SK-N-SH (cell line): ENCODE data around the gene GPR27. TPM values are rescaled to one million over a fixed set of nuclear protein-coding genes. Genes with fewer than 3 reads are reported as not detected.

Experiments
- CTCF ChIA-PET: fragments of 300-600, 350-600 bp; formaldehyde crosslinking; extraction: SDS; loops from one replicate; lab custom pipeline; 2021; lab: Yijun Ruan, JAX
- POLR2A ChIA-PET: fragments of 350-600 bp; sonication (Branson Sonifier 250); formaldehyde crosslinking; extraction: SDS; loops from one replicate; lab custom pipeline; 2020; ENCODE audit warnings: antibody characterized with exemption, inconsistent platforms; lab: Yijun Ruan, JAX
- DNase-seq: peaks from one replicate; pipeline ENCODE4 v3.0.0; 2012
- H2AFZ ChIP-seq: fragments of 200-600 bp; sonication (generic); 2 replicates; pipeline ENCODE4 v1.8.1; 2016; ENCODE audit warnings: antibody characterized with exemption, mild to moderate bottlenecking, low read depth
- H3F3A ChIP-seq: fragments of 200-600 bp; sonication (generic); replicated peaks from 2 replicates; pipeline ENCODE3; 2016; ENCODE audit warnings: antibody characterized with exemption, mild to moderate bottlenecking; ENCODE audit not compliant: insufficient read depth
- H3K27ac ChIP-seq, 2 experiments: fragments of 200-500 bp in 1 of 2; fragments of 200-600 bp in 1 of 2; sonication (Bioruptor generic) in 1 of 2; sonication (generic), shearing (Covaris generic) in 1 of 2; 2 replicates each; pipeline versions ENCODE4 v1.5.1 to v1.6.1; 2014 to 2016; ENCODE audit warnings: low read depth in 2 of 2, inconsistent platforms in 1 of 2, low read length in 1 of 2, mild to moderate bottlenecking in 1 of 2, mixed read lengths in 1 of 2
- H3K27me3 ChIP-seq: fragments of 200-600 bp; sonication (generic), shearing (Covaris generic); 2 replicates; pipeline ENCODE4 v1.6.1; 2016; ENCODE audit warnings: mixed run types; ENCODE audit not compliant: insufficient read depth
- H3K36me3 ChIP-seq, 2 experiments: fragments of 200-500 bp in 1 of 2; fragments of 200-600 bp in 1 of 2; sonication (Bioruptor generic) in 1 of 2; sonication (generic) in 1 of 2; replicated peaks in 1 of 2; 2 replicates each; pipeline versions ENCODE3 to v1.5.1; 2014 to 2016; ENCODE audit warnings: low read length in 1 of 2, mild to moderate bottlenecking in 1 of 2; ENCODE audit not compliant: insufficient read depth in 2 of 2, control insufficient read depth in 1 of 2
- H3K4me1 ChIP-seq, 2 experiments: fragments of 200-500 bp in 1 of 2; fragments of 200-600 bp in 1 of 2; sonication (Bioruptor generic) in 1 of 2; sonication (generic), shearing (Covaris generic) in 1 of 2; 2 replicates each; pipeline versions ENCODE4 v1.5.1 to v1.6.1; 2014 to 2016; ENCODE audit warnings: low read depth in 1 of 2, low read length in 1 of 2, mixed run types in 1 of 2; ENCODE audit not compliant: insufficient read depth in 2 of 2, control insufficient read depth in 1 of 2
- H3K4me2 ChIP-seq: fragments of 200-600 bp; sonication (generic), shearing (Covaris generic); 2 replicates; pipeline ENCODE4 v1.6.1; 2017; ENCODE audit warnings: mixed run types
- H3K4me3 ChIP-seq, 2 experiments: fragments of 200-500 bp in 1 of 2; fragments of 200-600 bp in 1 of 2; sonication (Bioruptor generic) in 1 of 2; sonication (generic), shearing (Covaris generic) in 1 of 2; 2 replicates each; pipeline versions ENCODE4 v1.5.1 to v1.8.1; 2014 to 2016; ENCODE audit warnings: low read depth in 2 of 2, inconsistent platforms in 1 of 2, low read length in 1 of 2, mild to moderate bottlenecking in 1 of 2, mixed read lengths in 1 of 2, moderate library complexity in 1 of 2
- H3K79me2 ChIP-seq: fragments of 200-600 bp; sonication (generic); 2 replicates; pipeline ENCODE4 v1.8.1; 2017; ENCODE audit warnings: mild to moderate bottlenecking; ENCODE audit not compliant: insufficient read depth
- H3K9ac ChIP-seq: fragments of 200-600 bp; sonication (generic); 2 replicates; pipeline ENCODE4 v1.6.1; 2017; ENCODE audit warnings: mixed run types
- H3K9me2 ChIP-seq: fragments of 200-600 bp; sonication (generic); 2 replicates; pipeline ENCODE4 v1.6.1; 2017; ENCODE audit warnings: mixed run types
- H3K9me3 ChIP-seq: fragments of 200-600 bp; sonication (generic); 2 replicates; pipeline ENCODE4 v1.6.1; 2017; ENCODE audit warnings: mixed run types, mild to moderate bottlenecking, moderate library complexity
- H4K20me1 ChIP-seq: fragments of 200-600 bp; sonication (generic); 2 replicates; pipeline ENCODE4 v1.6.1; 2017; ENCODE audit warnings: mild to moderate bottlenecking, mixed run types; ENCODE audit not compliant: insufficient read depth
- CHD2 ChIP-seq: fragments of 150-350 bp; IDR thresholded peaks from 2 replicates; pipeline ENCODE4 v1.6.1; 2018; ENCODE audit warnings: low read length; ENCODE audit not compliant: partially characterized antibody
- EP300 ChIP-seq, 2 experiments: IDR thresholded peaks; 2 replicates each; pipeline versions ENCODE4 v1.4.0 to v1.6.1; 2012; ENCODE audit warnings: borderline replicate concordance in 1 of 2, low read depth in 1 of 2, low read length in 1 of 2
- FOXJ3 ChIP-seq: sonication (generic); formaldehyde crosslinking; IDR thresholded peaks from 2 replicates; pipeline ENCODE4 v1.5.1; 2020; ENCODE audit warnings: mild to moderate bottlenecking, missing genetic modification reagents
- MEF2A ChIP-seq: IDR thresholded peaks from 2 replicates; pipeline ENCODE4 v1.4.0; 2012; ENCODE audit warnings: low read depth, borderline replicate concordance
- MXI1 ChIP-seq: IDR thresholded peaks from 2 replicates; pipeline ENCODE4 v1.6.1; 2012; ENCODE audit warnings: mild to moderate bottlenecking, low read depth, low read length, improper control_type of control experiment
- RCOR1 ChIP-seq: fragments of 150-350 bp; IDR thresholded peaks from 2 replicates; pipeline ENCODE4 v1.6.1; 2017; ENCODE audit warnings: antibody characterized with exemption, low read length
- RFX5 ChIP-seq: IDR thresholded peaks from 2 replicates; pipeline ENCODE4 v1.6.1; 2012; ENCODE audit warnings: mild to moderate bottlenecking, improper control_type of control experiment, low read length
- SMC3 ChIP-seq: IDR thresholded peaks from 2 replicates; pipeline ENCODE4 v1.6.1; 2012; ENCODE audit warnings: low read depth, low read length, improper control_type of control experiment
- TAF1 ChIP-seq: IDR thresholded peaks from 2 replicates; pipeline ENCODE4 v1.6.1; 2012; ENCODE audit warnings: low read depth, mild to moderate bottlenecking, low read length, moderate library complexity, borderline replicate concordance
- YY1 ChIP-seq: IDR thresholded peaks from 2 replicates; pipeline ENCODE4 v1.4.0; 2012; ENCODE audit warnings: low read depth, mild to moderate bottlenecking
- WGBS: methylation state at CpG from one replicate; pipeline ENCODE4 v1.1.6; 2017; ENCODE audit warnings: low lambda C conversion rate; 5-methylcytosine and 5-hydroxymethylcytosine counted together
- polyA plus RNA-seq, 3 experiments: library from polyadenylated mRNA; depleted of rRNA; stranded (reverse); fragments of >200 nt; gene quantifications; 2 replicates each; pipeline ENCODE4 v1.2.3, GENCODE V29; 2012
- TF ChIP-seq, protein P1 (sequence below): fragments of 150-350 bp; IDR thresholded peaks from 2 replicates; pipeline ENCODE4 v1.6.1; 2016; ENCODE audit warnings: mild to moderate bottlenecking, low read depth, low read length
- TF ChIP-seq, protein P2 (sequence below): fragments of 200-600 bp; sonication (generic); IDR thresholded peaks from 2 replicates; pipeline ENCODE4 v1.6.1; 2017; ENCODE audit warnings: antibody characterized with exemption, mild to moderate bottlenecking, moderate library complexity
- TF ChIP-seq, protein P3 (sequence below): IDR thresholded peaks from 2 replicates; pipeline ENCODE4 v1.4.0; 2012; ENCODE audit warnings: low read depth, borderline replicate concordance

GPR27 gene
- polyA plus RNA-seq, 1 of the 3 experiments (the other 2 are of a cell fraction), result 0.05 TPM

DNA sequence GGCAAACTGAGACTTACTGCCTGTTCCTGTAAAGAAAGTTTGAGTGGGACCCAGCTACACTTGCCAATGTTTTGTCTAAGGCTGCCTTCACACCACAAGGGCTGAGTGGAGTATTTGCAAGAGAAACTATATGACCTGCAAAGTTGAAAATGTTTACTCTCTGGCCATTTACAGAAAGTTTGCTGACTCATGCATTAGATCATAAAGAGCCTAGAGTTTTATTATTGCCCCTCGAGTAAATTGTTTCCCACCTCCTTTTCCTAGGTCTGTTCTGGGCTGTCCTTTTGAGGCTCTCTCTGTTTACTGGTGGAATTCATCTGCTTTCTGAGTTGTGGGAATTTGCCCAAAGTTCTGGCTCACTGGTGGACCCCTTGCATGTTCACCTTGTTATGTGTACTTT lies 38.0 kb downstream of the GPR27 start:
- Histone ChIP-seq H3F3A (no peaks in the 10 kb centered on the region), H3K9me3 (no peaks in the 10 kb centered on the region), H3K9ac (no peak overlapping the region), H4K20me1 (no peaks in the 10 kb centered on the region), H3K9me2 (no peaks in the 10 kb centered on the region), H3K4me2 (no peak overlapping the region), H3K27ac (no peak overlapping the region), H3K79me2 (no peaks in the 10 kb centered on the region), H3K4me3 (no peak overlapping the region), H3K36me3 (no peaks in the 10 kb centered on the region), H3K4me1 (peaks cover 0 to 3% of the 10 kb centered on the region in 2 experiments; a peak in 1 of 4 replicates), H3K27me3 (no peaks in the 10 kb centered on the region), H2AFZ (no peak overlapping the region)
- WGBS, result 61% methylated on average over 1 of the region's 1 CpG
- ChIA-PET POLR2A (no interaction called here), CTCF (interaction anchor here (1.1 to 1.5 kb wide), 3 partner anchors 9 to 63 kb away, joined by 3 read pairs; no protein-coding TSS in a partner anchor)
- DNase-seq, result no peak
- TF ChIP-seq, protein P1, sequence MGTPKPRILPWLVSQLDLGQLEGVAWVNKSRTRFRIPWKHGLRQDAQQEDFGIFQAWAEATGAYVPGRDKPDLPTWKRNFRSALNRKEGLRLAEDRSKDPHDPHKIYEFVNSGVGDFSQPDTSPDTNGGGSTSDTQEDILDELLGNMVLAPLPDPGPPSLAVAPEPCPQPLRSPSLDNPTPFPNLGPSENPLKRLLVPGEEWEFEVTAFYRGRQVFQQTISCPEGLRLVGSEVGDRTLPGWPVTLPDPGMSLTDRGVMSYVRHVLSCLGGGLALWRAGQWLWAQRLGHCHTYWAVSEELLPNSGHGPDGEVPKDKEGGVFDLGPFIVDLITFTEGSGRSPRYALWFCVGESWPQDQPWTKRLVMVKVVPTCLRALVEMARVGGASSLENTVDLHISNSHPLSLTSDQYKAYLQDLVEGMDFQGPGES, result no peak
- TF ChIP-seq SMC3 (no peak), FOXJ3 (no peak), MEF2A (no peak), EP300 (IDR thresholded peaks at IDR 0.05; ENCODE audit: borderline replicate concordance in 1 of 2, low read depth in 1 of 2, low read length in 1 of 2) (no peak), YY1 (no peak), TAF1 (no peak), RCOR1 (no peak)
- TF ChIP-seq, protein P2, sequence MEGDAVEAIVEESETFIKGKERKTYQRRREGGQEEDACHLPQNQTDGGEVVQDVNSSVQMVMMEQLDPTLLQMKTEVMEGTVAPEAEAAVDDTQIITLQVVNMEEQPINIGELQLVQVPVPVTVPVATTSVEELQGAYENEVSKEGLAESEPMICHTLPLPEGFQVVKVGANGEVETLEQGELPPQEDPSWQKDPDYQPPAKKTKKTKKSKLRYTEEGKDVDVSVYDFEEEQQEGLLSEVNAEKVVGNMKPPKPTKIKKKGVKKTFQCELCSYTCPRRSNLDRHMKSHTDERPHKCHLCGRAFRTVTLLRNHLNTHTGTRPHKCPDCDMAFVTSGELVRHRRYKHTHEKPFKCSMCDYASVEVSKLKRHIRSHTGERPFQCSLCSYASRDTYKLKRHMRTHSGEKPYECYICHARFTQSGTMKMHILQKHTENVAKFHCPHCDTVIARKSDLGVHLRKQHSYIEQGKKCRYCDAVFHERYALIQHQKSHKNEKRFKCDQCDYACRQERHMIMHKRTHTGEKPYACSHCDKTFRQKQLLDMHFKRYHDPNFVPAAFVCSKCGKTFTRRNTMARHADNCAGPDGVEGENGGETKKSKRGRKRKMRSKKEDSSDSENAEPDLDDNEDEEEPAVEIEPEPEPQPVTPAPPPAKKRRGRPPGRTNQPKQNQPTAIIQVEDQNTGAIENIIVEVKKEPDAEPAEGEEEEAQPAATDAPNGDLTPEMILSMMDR, result no peak

DNA sequence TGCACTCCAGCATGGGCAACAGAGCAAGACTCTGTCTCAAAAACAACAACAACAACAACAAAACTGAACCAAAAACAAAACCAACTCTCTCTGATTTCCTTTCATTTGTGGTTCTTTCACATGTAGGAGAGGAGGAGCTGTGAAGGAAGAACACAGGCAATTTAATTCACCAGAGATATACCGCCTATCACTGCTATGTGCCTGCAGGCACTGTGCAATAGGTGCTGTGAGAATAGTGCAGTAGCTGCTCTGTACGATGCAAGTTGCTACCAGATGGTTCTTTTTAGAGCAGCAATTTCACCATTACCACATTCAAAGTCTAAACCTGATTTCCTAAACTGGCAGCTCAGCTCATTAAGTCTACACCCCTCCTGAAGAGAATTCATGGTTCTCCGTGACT lies 42.6 kb downstream of the GPR27 start:
- H3K4me1 ChIP-seq, result peaks cover 0 to 7% of the 10 kb centered on the region in 2 experiments; a peak in 1 of 4 replicates
- H3K36me3 ChIP-seq, result no peaks in the 10 kb centered on the region
- no peak overlapping the region for H3K4me2 ChIP-seq
- H3K27ac ChIP-seq, result no peak overlapping the region
- H3K4me3 ChIP-seq, result no peak overlapping the region
- TF ChIP-seq RFX5, result no peak
- peak in 1 of 2 experiments; percentile 20; a peak in 1 of 4 replicates for TF ChIP-seq EP300 (IDR thresholded peaks at IDR 0.05; ENCODE audit: borderline replicate concordance in 1 of 2, low read depth in 1 of 2, low read length in 1 of 2)
- TF ChIP-seq MXI1, result no peak
- no peak for TF ChIP-seq TAF1
- TF ChIP-seq, protein P3, sequence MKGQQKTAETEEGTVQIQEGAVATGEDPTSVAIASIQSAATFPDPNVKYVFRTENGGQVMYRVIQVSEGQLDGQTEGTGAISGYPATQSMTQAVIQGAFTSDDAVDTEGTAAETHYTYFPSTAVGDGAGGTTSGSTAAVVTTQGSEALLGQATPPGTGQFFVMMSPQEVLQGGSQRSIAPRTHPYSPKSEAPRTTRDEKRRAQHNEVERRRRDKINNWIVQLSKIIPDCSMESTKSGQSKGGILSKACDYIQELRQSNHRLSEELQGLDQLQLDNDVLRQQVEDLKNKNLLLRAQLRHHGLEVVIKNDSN, result no peak
- TF ChIP-seq CHD2, result no peak
- TF ChIP-seq RCOR1, result peak; percentile 34; the same call in 1 of the 2 replicates
- no peaks in the 10 kb centered on the region for H3F3A ChIP-seq
- no peaks in the 10 kb centered on the region for H4K20me1 ChIP-seq
- DNase-seq, result peak; percentile 32
- no peak overlapping the region for H2AFZ ChIP-seq
- WGBS, result 46% methylated on average over 3 of the region's 3 CpGs
- H3K79me2 ChIP-seq, result no peaks in the 10 kb centered on the region
- ChIA-PET CTCF (interaction anchor here (0.6 to 1.3 kb wide), 2 partner anchors 67 to 1026 kb away, joined by 3 to 4 read pairs; no protein-coding TSS in a partner anchor), POLR2A (no interaction called here)
- H3K9ac ChIP-seq, result no peak overlapping the region
- no peaks in the 10 kb centered on the region for H3K9me3 ChIP-seq
- H3K9me2 ChIP-seq, result no peaks in the 10 kb centered on the region
- no peaks in the 10 kb centered on the region for H3K27me3 ChIP-seq
